H54 (cell line): ENCODE measurements around the gene SLC38A4.
A peak's percentile ranks its signal among the peaks of the same experiment; 100 is the strongest.
"Not testable (repeated sequence)": the region's sequence is repeated elsewhere in the genome, so short reads cannot be mapped to it uniquely, and the experiment has no call there.

Experiments
- DNase-seq: peaks from one replicate; pipeline ENCODE4 v3.0.0; 2011; ENCODE audit warnings: low spot score, mixed read lengths; ENCODE audit not compliant: insufficient read length
- FAIRE-seq: peaks from 3 replicates; lab custom pipeline; 2011; peaks lifted over from hg19 to GRCh38; lab: Jason Lieb, UNC
- POLR2A ChIP-seq: IDR thresholded peaks from 2 replicates; pipeline ENCODE4 v1.6.1; 2011; ENCODE audit warnings: low read depth, mild to moderate bottlenecking, low read length

Gene SLC38A4

GRCh38 chr12:46775796-46776195, 50.0 kb downstream of the SLC38A4 start:
- TF ChIP-seq POLR2A = no peak
- FAIRE-seq (no peak), DNase-seq (no peak)

DNA sequence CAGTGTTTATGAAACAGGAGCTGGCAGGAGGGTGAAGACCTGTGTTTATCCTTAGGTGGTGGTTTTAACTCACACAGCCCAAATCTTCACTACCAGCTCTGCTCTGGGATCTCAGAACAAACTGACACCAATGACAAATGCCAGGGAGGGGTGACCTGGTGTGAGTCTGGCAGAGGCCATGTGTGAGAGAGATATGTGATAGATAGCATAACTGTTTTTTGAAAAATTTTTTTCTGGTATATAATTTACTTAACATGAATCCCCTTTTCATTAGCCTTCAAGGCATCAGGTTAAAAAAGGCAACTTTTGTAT, 51.5 kb downstream of the SLC38A4 start:
- no peak for DNase-seq
- no peak for FAIRE-seq
- no peak for TF ChIP-seq POLR2A

DNA sequence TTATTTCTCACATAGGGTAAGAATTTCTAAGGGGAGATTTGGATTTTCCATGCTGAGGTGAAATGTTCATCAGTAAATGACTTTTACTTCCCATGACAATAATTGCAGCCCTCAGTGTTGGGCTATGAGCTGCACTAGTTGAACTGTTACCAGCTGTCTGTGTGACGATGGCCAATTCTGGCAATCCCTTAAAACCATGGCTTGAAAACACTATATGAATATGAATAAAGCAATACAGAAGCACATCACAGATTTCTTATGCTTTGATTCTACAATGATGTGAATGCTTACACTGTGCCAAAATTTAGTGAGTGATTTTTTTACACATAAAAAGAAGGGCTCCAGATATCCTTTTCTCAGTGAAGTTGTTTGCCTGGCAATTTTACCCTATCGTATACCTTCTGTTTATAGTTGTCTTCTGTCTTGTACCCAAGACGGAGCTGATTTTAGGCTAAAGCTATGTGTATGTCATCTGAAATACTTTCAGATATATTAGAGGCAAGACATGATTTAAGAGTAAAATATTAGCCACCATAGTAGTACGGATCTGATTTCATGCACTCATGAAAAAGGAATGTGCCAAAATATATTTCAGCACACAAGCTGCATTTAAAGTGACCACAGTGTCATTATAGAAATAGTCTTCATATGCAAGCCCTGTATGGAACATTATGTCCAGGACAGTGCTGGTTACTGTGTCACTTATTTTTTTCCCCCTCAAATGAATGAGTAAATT, 52.0 kb downstream of the SLC38A4 start:
- DNase-seq = no peak
- no peak for TF ChIP-seq POLR2A
- FAIRE-seq = peak; percentile 92

DNA sequence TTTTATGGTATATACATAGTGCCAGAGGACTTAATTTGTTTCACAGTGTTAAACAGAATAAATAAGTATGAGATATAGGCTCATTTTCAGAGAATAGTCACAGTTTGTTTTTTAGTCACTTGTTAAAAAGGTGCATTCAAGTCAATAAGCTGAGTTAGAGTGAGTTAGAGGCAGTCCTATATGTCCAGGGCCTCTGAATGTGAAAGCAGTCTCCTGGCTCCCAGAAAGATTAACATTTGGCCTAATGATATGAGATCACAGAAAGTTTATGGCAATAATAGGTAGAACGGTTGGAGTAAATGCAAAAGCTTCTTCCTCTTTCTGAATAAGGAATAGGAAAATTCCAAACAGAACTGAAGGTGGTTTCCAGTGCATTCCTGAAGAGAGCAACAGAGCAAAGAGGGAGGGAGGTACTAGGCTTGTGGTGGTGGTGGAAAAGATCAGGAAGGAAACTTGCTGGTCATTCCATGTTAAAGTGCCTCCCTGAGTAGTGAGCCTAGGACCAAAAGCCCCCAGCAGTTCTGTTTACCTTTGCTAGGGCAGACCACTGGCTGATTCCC, 54.4 kb downstream of the SLC38A4 start:
- TF ChIP-seq POLR2A = no peak
- DNase-seq (no peak), FAIRE-seq (peak; percentile 45)

- FAIRE-seq (peak; percentile 27), DNase-seq (no peak)
- TF ChIP-seq POLR2A = no peak
These were observed 55.2 kb downstream of the SLC38A4 start for GRCh38 chr12:46770501-46771183.

DNA sequence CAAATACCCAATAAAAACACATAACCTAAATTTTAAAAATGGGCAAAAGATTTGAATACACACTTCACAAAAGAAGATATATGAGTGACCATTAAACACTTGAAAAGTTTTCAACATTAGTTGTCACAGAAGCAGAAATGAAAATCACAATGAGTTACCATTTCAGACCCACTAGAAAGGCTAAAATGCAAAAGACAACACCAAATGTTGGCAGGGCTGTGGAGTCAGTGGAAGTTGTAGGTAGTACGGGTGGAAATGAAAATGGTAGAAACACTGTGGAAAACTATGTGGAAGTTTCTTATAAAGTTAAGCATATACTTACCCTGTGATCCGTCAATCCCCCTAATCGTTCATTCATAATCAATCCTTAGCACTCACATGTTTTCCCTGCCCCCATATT, 61.8 kb downstream of the SLC38A4 start:
- DNase-seq (no peak), FAIRE-seq (no peak)
- no peak for TF ChIP-seq POLR2A

DNA sequence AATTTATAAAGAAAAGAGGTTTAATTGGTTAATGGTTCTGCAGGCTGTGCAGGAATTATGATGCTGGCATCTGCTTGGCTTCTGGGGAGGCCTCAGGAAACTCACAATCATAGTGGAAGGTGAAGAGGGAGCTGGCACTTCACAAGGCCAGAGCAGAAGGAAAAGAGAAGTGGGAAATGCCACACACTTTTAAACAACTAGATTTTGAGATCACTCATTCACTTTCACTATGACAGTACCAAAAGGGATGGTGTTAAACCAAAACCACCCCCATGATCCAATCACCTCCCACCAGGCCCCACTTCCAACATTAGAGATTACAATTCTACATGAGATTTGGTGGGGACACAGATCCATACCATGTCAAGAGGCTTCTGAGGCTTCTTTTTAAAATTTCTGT, 62.6 kb downstream of the SLC38A4 start:
- no peak for TF ChIP-seq POLR2A
- FAIRE-seq (peak; percentile 15), DNase-seq (no peak)

DNA sequence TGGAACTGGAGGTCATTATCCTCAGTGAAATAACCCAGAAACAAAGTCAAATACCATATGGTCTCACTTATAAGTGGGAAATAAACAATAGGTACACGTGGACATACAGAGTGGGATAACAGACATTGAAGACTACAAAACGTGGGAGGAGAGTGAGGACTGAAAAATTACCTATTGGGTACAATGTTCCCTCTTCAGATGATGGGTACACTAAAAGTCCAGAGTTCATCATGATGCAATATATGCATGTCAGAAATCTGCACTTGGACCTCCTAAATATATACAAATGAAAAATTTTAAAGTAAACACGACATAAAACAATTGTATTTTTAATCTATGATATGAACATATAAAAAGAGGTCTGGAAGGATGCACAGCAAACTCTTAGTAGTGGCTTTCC, 71.2 kb downstream of the SLC38A4 start:
- peak; percentile 33 for FAIRE-seq
- no peak for DNase-seq

DNA sequence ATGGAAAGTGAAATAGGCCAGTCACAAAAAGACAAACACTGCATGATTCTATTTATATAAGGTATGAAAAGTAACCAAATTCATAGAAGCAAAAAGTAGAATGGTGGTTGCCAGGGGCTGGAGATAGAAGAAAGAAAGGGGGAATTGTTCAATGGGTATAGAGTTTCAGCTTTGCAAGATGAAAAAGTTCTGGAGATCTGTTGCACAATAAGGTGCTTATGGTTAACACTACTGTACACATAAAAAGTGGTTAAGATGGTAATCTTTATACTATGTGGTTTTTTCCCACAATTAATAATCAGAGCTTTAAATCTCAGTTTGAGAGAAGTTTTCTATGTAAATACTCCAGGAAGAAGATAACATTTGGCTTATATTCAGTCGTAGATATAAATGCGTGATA, 73.4 kb downstream of the SLC38A4 start:
- no peak for TF ChIP-seq POLR2A
- DNase-seq (no peak), FAIRE-seq (no peak)

More for the DNA sequence above, 71.2 kb downstream of the SLC38A4 start:
- TF ChIP-seq POLR2A = no peak

DNA sequence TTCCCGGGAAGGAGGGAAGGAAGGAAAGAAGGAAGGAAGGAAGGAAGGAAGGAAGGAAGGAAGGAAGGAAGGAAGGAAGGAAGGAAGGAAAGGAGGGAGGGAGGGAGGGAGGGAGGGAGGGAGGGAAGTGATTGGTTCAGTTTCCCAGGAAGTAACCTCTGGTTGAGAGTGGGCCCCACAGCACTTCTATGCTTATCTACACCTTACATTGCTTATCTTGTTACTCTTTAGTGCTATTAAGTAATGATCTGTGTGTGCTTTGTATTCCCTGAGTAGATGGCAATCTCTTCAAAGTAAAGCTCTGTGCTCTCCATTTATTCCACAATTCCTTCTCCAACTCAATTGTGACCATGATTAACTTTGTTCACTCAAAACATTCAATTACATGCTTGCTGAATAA, 74.6 kb downstream of the SLC38A4 start:
- no peak for FAIRE-seq
- TF ChIP-seq POLR2A = no peak

GRCh38 chr12:46749322-46749721, 76.5 kb downstream of the SLC38A4 start:
- DNase-seq (no peak), FAIRE-seq (peak; percentile 50)
- TF ChIP-seq POLR2A = no peak

More for the DNA sequence above, 74.6 kb downstream of the SLC38A4 start:
- no peak for DNase-seq

GRCh38 chr12:46744283-46744682, 81.5 kb downstream of the SLC38A4 start:
- DNase-seq (no peak), FAIRE-seq (no peak)
- TF ChIP-seq POLR2A = no peak

DNA sequence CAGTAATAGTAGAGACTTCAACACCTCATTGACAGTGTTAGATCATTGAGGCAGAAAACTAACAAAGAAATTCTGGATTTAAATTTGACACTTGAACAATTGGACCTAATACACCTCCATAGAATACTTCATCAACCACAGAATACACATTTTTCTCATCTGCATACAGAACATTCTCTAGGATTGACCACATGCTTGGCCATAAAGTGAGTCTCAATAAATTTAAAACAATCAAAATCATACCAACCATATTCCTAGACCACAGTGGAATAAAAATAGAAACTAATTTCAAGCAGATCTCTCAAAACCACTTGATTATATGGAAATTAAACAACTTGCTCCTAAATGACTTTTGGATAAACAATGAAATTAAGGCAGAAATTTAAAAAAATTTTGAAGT, 82.3 kb downstream of the SLC38A4 start:
- no peak for FAIRE-seq
- no peak for DNase-seq
- TF ChIP-seq POLR2A = no peak

DNA sequence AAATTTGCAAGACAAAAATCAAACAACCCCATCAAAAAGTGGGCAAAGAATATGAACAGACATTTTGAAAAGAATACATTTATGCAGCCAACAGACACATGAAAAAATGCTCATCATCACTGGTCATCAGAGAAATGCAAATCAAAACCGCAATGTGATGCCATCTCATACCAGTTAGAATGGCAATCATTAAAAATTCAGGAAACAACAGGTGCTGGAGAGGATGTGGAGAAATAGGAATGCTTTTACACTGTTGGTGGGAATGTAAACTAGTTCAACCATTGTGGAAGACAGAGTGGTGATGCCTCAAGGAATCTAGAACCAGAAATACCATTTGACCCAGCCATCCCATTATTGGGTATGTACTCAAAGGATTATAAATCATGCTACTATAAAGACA, 83.5 kb downstream of the SLC38A4 start:
- not testable (repeated sequence) for FAIRE-seq, DNase-seq

- no peak for TF ChIP-seq POLR2A
- no peak for FAIRE-seq
- no peak for DNase-seq
These were observed 100.5 kb downstream of the SLC38A4 start for GRCh38 chr12:46725332-46725731.
